Activated naive CD4-positive, alpha-beta T cell treated with anti-CD3 and anti-CD28 coated beads, Interleukin-2, amount 50 U/mL, for 24 hours (primary cell): ENCODE results near the gene LMX1B.

Experiments used
- H3K27ac Mint-ChIP-seq: one replicate; pipeline ENCODE4 v1.8.0; 2021; ENCODE audit warnings: mild to moderate bottlenecking, mixed read lengths
- H3K27me3 Mint-ChIP-seq: one replicate; pipeline ENCODE4 v1.8.0; 2021; ENCODE audit warnings: mixed read lengths
- H3K36me3 Mint-ChIP-seq: one replicate; pipeline ENCODE4 v1.8.0; 2021; ENCODE audit warnings: mixed read lengths
- H3K4me1 Mint-ChIP-seq: one replicate; pipeline ENCODE4 v1.8.0; 2021; ENCODE audit warnings: mixed read lengths
- H3K4me3 Mint-ChIP-seq: one replicate; pipeline ENCODE4 v1.8.0; 2021; ENCODE audit warnings: mild to moderate bottlenecking, mixed read lengths
- H3K9me3 Mint-ChIP-seq: one replicate; pipeline ENCODE4 v1.8.0; 2021; ENCODE audit warnings: mixed read lengths

Gene LMX1B

GRCh38 chr9:126682928-126683697 lies 69.4 kb downstream of the LMX1B start:
- H3K9me3 Mint-ChIP-seq, result no peaks in the 10 kb centered on the region
- no peak overlapping the region for H3K4me3 Mint-ChIP-seq
- no peak overlapping the region for H3K27ac Mint-ChIP-seq
- H3K4me1 Mint-ChIP-seq, result no peaks in the 10 kb centered on the region
- H3K27me3 Mint-ChIP-seq, result peaks cover 52% of the 10 kb centered on the region
- no peaks in the 10 kb centered on the region for H3K36me3 Mint-ChIP-seq

- Mint-ChIP-seq H3K9me3 (no peaks in the 10 kb centered on the region), H3K36me3 (no peaks in the 10 kb centered on the region), H3K27ac (no peak overlapping the region), H3K4me1 (no peaks in the 10 kb centered on the region), H3K4me3 (no peak overlapping the region), H3K27me3 (peaks cover 54% of the 10 kb centered on the region)
These were observed 69.9 kb downstream of the LMX1B start for GRCh38 chr9:126683698-126684044.

DNA sequence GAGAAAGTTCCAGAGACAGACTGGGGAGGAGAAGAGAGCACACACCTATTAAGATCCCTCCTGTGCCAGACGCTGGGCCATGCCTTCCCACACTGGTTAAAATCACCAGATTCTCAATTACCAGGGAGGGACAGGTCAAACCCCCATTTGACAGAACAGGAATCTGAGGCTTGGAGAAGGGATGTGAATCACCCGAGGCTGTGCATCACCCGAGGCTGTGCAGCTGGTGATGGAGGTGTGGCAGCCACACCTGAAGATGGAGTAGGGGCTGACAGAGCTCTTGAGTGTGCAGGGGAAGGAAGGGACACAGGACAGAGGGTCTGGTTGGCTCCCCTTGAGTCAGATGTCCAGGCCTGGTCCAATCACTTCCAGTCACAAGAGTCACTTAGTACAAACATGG lies 70.6 kb downstream of the LMX1B start:
- H3K9me3 Mint-ChIP-seq, result no peaks in the 10 kb centered on the region
- no peak overlapping the region for H3K27ac Mint-ChIP-seq
- H3K4me1 Mint-ChIP-seq, result no peaks in the 10 kb centered on the region
- H3K36me3 Mint-ChIP-seq, result no peaks in the 10 kb centered on the region
- peaks cover 54% of the 10 kb centered on the region for H3K27me3 Mint-ChIP-seq
- no peak overlapping the region for H3K4me3 Mint-ChIP-seq

DNA sequence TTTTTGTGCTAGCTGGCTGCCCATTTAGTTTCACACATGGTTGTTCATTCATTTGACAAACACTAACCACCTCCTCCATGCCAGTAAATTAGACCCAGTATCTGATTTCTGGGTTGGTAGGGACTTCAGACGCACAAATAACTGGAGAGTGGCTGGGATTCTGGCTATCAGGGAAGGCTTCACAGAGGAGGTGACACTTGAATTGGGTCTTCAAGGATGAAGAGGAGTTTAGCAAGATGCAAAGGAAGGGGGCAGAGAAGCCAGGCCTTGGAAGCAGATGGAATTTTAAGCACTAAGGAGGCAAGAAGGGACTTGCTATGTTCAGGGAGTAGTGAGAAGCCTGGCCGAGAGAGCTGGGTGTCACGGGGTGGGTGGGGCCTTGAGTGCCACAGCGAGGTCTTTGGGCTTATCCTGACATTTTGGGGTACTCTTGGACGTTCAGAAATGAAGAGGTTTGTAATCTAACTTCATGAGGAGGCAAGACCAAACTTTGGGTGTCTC lies 71.3 kb downstream of the LMX1B start:
- Mint-ChIP-seq H3K36me3 (no peaks in the 10 kb centered on the region), H3K4me3 (no peak overlapping the region), H3K9me3 (no peaks in the 10 kb centered on the region), H3K27me3 (peaks cover 55% of the 10 kb centered on the region), H3K27ac (no peak overlapping the region), H3K4me1 (no peaks in the 10 kb centered on the region)

DNA sequence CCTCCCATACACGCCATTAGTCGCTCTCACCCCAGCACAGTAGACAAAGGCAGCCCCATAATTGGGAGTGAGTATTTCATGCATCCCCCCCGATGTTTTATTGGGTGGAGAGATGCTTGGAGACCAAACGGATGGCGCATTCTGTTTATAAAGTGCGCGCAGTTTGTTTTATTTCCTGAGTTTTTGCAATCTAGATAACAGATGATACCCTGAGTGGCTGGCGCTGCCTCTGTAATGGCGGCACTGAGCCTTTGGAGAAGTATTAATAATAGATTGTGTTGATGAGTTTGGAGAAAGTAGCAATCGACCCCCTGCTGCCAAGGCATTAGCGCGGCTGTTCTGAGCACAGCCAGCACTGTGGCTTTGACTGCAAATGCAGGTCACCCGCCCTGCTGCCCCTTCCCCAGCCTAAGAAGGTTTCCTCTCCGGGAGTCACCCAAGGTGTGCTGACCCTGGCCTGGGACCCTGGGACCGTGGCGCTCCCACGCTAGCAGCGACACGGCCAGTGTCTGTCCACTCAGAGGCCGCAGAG lies 74.3 kb downstream of the LMX1B start:
- no peaks in the 10 kb centered on the region for H3K4me1 Mint-ChIP-seq
- H3K4me3 Mint-ChIP-seq, result no peak overlapping the region
- H3K27me3 Mint-ChIP-seq, result peaks cover 41% of the 10 kb centered on the region
- H3K9me3 Mint-ChIP-seq, result no peaks in the 10 kb centered on the region
- no peak overlapping the region for H3K27ac Mint-ChIP-seq
- H3K36me3 Mint-ChIP-seq, result no peaks in the 10 kb centered on the region

DNA sequence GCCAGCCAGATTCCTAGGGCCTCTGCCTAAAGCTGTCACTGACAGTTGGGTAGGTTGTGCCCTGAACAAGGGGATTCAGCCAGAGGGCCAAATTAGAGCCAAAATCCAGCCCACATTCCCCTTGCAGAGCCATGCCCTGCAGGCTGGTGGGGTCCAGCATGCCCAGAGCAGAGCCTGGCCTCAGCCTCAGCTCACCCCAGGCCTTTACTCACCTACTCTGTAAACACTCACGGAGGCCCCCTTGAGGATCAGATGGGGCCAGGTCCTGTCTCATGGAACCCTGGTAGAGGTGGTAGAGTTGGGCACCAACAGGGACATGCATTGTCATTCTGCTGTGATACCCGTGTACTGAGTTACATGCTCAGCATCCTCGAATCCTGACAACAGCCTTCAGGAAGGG lies 74.9 kb downstream of the LMX1B start:
- Mint-ChIP-seq H3K36me3 (no peaks in the 10 kb centered on the region), H3K27me3 (peaks cover 38% of the 10 kb centered on the region), H3K4me1 (no peaks in the 10 kb centered on the region), H3K9me3 (no peaks in the 10 kb centered on the region), H3K27ac (no peak overlapping the region), H3K4me3 (no peak overlapping the region)

DNA sequence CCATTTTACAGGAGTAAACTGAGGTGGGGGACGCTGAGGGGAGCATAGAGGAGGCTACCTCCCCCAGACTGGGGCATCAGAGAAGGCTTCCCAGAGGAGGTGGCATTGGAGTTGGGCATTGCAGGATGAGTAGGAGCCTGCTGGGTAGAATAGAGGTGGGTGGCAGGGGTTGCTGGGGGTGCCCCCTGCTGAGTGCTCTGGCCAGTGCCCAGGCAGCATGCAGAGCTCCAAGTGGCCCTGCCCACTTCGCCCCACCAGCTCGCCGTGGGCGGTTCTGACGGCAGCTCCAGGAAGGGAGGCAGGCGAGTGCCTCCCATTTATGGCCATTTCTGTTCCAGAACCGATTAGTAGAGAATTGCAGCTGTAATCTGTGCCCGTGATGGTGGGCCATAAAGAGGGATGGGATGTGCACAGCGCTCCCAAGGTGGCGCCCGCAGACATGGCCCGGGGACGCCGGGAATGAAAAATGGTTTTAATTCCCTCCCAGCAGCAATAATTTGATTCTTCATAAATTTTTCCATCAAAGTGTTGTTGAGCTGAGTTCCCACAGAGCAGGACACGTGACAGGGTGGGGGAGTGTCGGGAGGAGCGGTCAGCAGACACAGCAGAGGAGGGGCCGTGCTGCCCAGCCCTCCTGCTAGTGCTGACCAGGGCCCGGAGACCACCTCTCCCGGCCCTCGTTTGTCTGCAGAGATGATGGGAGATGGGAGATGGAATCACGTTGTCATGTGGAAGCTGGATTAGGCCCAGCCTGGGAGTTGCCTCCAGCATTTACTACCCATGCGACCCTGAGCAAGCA lies 75.5 kb downstream of the LMX1B start:
- H3K4me1 Mint-ChIP-seq, result no peaks in the 10 kb centered on the region

GRCh38 chr9:126690431-126691051 lies 76.8 kb downstream of the LMX1B start:
- no peak overlapping the region for H3K27ac Mint-ChIP-seq
- H3K27me3 Mint-ChIP-seq, result peaks cover 20% of the 10 kb centered on the region
- H3K4me1 Mint-ChIP-seq, result no peaks in the 10 kb centered on the region
- no peaks in the 10 kb centered on the region for H3K36me3 Mint-ChIP-seq
- no peaks in the 10 kb centered on the region for H3K9me3 Mint-ChIP-seq
- no peak overlapping the region for H3K4me3 Mint-ChIP-seq

More for the DNA sequence above, 75.5 kb downstream of the LMX1B start:
- H3K36me3 Mint-ChIP-seq, result no peaks in the 10 kb centered on the region
- no peaks in the 10 kb centered on the region for H3K9me3 Mint-ChIP-seq
- peaks cover 32% of the 10 kb centered on the region for H3K27me3 Mint-ChIP-seq
- H3K4me3 Mint-ChIP-seq, result no peak overlapping the region
- H3K27ac Mint-ChIP-seq, result peak overlapping the region; percentile 51

DNA sequence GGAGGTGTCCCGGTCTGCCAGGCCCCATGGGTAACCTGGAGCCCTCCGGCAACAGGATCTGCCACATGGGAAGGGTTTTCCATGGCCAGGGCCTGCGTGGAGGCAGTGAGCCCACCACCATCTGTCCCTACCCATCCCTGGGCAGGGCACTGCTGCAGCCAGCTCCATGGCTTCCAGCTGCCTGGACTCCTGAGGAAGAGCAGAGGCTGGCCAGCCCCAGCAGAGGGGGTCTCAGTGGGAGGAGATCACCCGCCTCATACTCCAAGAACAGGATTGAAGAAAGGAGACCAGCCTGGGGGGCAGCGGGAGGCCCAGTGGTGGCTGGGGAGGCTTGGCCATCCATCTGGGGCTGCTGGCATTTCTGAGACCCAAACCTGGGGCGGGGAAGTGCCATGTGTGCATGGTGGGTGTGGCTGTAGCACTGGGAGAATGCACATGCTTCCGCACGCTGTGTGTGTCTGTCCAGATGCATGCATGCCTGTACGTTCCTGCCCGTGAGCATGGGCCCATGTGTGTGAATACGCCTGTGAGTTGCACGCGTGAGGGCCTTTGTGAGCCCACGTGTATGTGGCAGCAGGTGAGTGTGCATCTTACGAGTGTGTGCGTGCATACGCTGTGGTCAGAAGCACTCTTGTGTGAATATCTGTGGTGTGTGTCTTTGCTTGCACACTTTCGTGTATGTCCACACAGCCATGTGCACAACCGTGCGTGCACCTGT lies 78.5 kb downstream of the LMX1B start:
- no peaks in the 10 kb centered on the region for H3K9me3 Mint-ChIP-seq
- no peak overlapping the region for H3K27ac Mint-ChIP-seq
- no peaks in the 10 kb centered on the region for H3K36me3 Mint-ChIP-seq
- no peaks in the 10 kb centered on the region for H3K4me1 Mint-ChIP-seq
- H3K4me3 Mint-ChIP-seq, result no peak overlapping the region
- H3K27me3 Mint-ChIP-seq, result peaks cover 12% of the 10 kb centered on the region

DNA sequence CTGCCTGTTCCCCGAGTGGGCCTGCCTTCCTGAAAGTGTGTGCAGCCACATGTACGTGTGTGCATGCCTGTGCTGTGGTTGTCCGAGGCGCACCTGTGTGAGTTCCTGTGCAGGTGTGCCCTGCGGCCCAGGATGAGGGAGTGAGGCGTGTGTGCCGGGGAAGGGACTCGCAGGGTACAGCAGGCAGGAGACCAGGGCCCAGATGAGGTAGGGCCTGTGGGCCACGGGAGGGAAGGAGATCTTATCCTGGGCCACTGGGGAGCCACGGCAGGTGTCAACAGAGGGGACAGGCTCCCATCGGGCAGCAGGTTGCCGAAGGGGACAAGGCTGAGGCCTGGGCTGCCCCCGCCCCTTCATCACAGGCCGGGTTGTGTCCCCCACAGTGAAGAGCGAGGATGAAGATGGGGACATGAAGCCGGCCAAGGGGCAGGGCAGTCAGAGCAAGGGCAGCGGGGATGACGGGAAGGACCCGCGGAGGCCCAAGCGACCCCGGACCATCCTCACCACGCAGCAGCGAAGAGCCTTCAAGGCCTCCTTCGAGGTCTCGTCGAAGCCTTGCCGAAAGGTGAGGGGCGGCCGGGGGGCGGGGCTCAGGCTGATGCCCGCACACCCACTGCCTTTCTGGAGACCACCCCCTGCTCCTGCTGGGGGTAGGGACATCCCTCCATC lies 79.2 kb downstream of the LMX1B start:
- no peaks in the 10 kb centered on the region for H3K36me3 Mint-ChIP-seq
- no peaks in the 10 kb centered on the region for H3K4me1 Mint-ChIP-seq
- no peak overlapping the region for H3K4me3 Mint-ChIP-seq
- no peak overlapping the region for H3K27ac Mint-ChIP-seq
- peaks cover 11% of the 10 kb centered on the region for H3K27me3 Mint-ChIP-seq
- no peaks in the 10 kb centered on the region for H3K9me3 Mint-ChIP-seq

GRCh38 chr9:126693428-126693944 lies 79.8 kb downstream of the LMX1B start:
- H3K4me3 Mint-ChIP-seq, result no peak overlapping the region
- H3K27ac Mint-ChIP-seq, result no peak overlapping the region
- H3K4me1 Mint-ChIP-seq, result no peaks in the 10 kb centered on the region
- H3K36me3 Mint-ChIP-seq, result no peaks in the 10 kb centered on the region
- no peaks in the 10 kb centered on the region for H3K9me3 Mint-ChIP-seq
- peaks cover 9% of the 10 kb centered on the region for H3K27me3 Mint-ChIP-seq

GRCh38 chr9:126694206-126695081 lies 80.7 kb downstream of the LMX1B start:
- Mint-ChIP-seq H3K36me3 (no peaks in the 10 kb centered on the region), H3K27ac (no peak overlapping the region), H3K4me1 (no peaks in the 10 kb centered on the region), H3K9me3 (no peaks in the 10 kb centered on the region), H3K27me3 (peaks cover 7% of the 10 kb centered on the region), H3K4me3 (no peak overlapping the region)

DNA sequence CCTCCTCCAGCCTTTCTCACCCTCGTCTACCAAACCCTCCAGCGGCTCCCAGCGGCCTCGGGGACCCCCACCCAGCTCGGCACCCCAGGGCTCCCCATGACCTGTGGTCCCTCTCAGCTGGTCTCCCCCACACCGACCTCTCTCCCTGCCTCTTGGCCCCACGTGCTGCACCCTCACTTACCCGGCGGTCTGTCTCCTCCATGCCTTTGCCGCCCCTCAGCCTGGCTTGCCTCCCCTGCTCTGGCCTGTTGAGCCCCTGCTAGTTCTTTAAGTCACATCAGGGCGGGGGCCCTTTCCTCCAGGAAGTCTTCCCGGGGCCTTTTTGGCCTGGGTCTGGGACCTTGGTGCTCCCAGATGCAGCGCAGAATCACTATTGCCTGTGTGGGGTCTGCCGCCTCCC lies 81.5 kb downstream of the LMX1B start:
- Mint-ChIP-seq H3K4me1 (no peaks in the 10 kb centered on the region), H3K27me3 (peaks cover 2% of the 10 kb centered on the region)

More for the DNA sequence above, 81.5 kb downstream of the LMX1B start:
- H3K9me3 Mint-ChIP-seq, result no peaks in the 10 kb centered on the region
- H3K4me3 Mint-ChIP-seq, result no peak overlapping the region
- H3K36me3 Mint-ChIP-seq, result no peaks in the 10 kb centered on the region
- no peak overlapping the region for H3K27ac Mint-ChIP-seq
